ENCODE data around the gene ATL1.

GRCh38 chr14:50670866-50671256 is 110.9 kb downstream of the ATL1 start:
- TF ChIP-seq POLR2AphosphoS5 (IDR thresholded peaks at IDR 0.05; ENCODE audit: low read depth, low read length) = no peak
- TF ChIP-seq POLR2A (IDR thresholded peaks at IDR 0.05; ENCODE audit: low read depth, low read length) = no peak
- TF ChIP-seq TAF1 (IDR thresholded peaks at IDR 0.05; ENCODE audit: borderline replicate concordance, low read depth, low read length) = no peak
